ENCODE measurements around the gene NUDT14.
A peak's percentile ranks its signal among the peaks of the same experiment; 100 is the strongest.

NUDT14 gene

GRCh38 chr14:105169776-105170655 is 11.1 kb downstream of the NUDT14 start:
- no peak overlapping the region for H3K18ac ChIP-seq (ENCODE audit: low read length)
- H3K27me3 ChIP-seq (ENCODE audit: insufficient read depth, low read length, poor library complexity) = no peaks in the 10 kb centered on the region
- no peak overlapping the region for H2AK5ac ChIP-seq (ENCODE audit: low read length)
- H4K8ac ChIP-seq (ENCODE audit: low read depth, low read length) = no peak overlapping the region
- no peaks in the 10 kb centered on the region for H3K36me3 ChIP-seq (ENCODE audit: control insufficient read depth, insufficient read depth, low read length)
- H2BK15ac ChIP-seq (replicated peaks; ENCODE audit: low read depth) = no peak overlapping the region
- H3K27ac ChIP-seq (ENCODE audit: low read depth, low read length) = no peak overlapping the region
- H3K4me3 ChIP-seq (ENCODE audit: low read length) = no peak overlapping the region
- H3K4me2 ChIP-seq (ENCODE audit: low read length) = no peak overlapping the region
- H3K79me2 ChIP-seq (ENCODE audit: control insufficient read depth, insufficient read depth, low read length) = no peaks in the 10 kb centered on the region
- H3K56ac ChIP-seq (ENCODE audit: low read length) = no peak overlapping the region
- H3K4ac ChIP-seq (ENCODE audit: low read depth, low read length) = no peak overlapping the region
- DNase-seq = no peak
- no peak overlapping the region for H2BK5ac ChIP-seq (ENCODE audit: low read length)
- H3K9ac ChIP-seq (ENCODE audit: low read length) = no peak overlapping the region
- H2BK120ac ChIP-seq (ENCODE audit: low read depth, low read length) = no peak overlapping the region
- H4K5ac ChIP-seq (ENCODE audit: low read length) = no peak overlapping the region
- H3K23ac ChIP-seq (ENCODE audit: low read length) = no peak overlapping the region
- no CpG with 5 or more reads among the region's 22 CpGs for WGBS (ENCODE audit: extremely low coverage, insufficient coverage, low lambda C conversion rate)
- no peaks in the 10 kb centered on the region for H3K4me1 ChIP-seq (ENCODE audit: control insufficient read depth, low read depth, low read length)
- H3K79me1 ChIP-seq (ENCODE audit: low read length) = no peaks in the 10 kb centered on the region

GRCh38 chr14:105168979-105169507 is 12.1 kb downstream of the NUDT14 start:
- Histone ChIP-seq H3K27me3 (ENCODE audit: insufficient read depth, low read length, poor library complexity) (no peaks in the 10 kb centered on the region), H2AK5ac (ENCODE audit: low read length) (no peak overlapping the region)
- DNase-seq = peak; percentile 53

GRCh38 chr14:105168496-105168978 is 12.6 kb downstream of the NUDT14 start, which contains the start of gene JAG2:
TSS of gene JAG2 (minus strand) at chr14:105168776. CDS start at chr14:105168420, 356 bp downstream.
- Histone ChIP-seq H2BK120ac (ENCODE audit: low read depth, low read length) (no peak within 1 kb of the TSS), H3K79me1 (ENCODE audit: low read length) (no peaks in the 10 kb centered on the region), H3K9ac (ENCODE audit: low read length) (peak within 1 kb of the TSS; percentile 36), H3K23ac (ENCODE audit: low read length) (no peak within 1 kb of the TSS), H4K5ac (ENCODE audit: low read length) (no peak within 1 kb of the TSS), H3K4ac (ENCODE audit: low read depth, low read length) (no peak within 1 kb of the TSS), H3K56ac (ENCODE audit: low read length) (peak within 1 kb of the TSS; percentile 73), H3K4me3 (ENCODE audit: low read length) (no peak within 1 kb of the TSS), H3K18ac (ENCODE audit: low read length) (no peak within 1 kb of the TSS), H3K27ac (ENCODE audit: low read depth, low read length) (no peak within 1 kb of the TSS), H3K27me3 (ENCODE audit: insufficient read depth, low read length, poor library complexity) (no peaks in the 10 kb centered on the region), H2AK5ac (ENCODE audit: low read length) (no peak within 1 kb of the TSS), H3K79me2 (ENCODE audit: control insufficient read depth, insufficient read depth, low read length) (no peaks in the 10 kb centered on the region), H2BK15ac (replicated peaks; ENCODE audit: low read depth) (no peak within 1 kb of the TSS), H3K4me1 (ENCODE audit: control insufficient read depth, low read depth, low read length) (no peaks in the 10 kb centered on the region), H2BK5ac (ENCODE audit: low read length) (no peak within 1 kb of the TSS), H3K4me2 (ENCODE audit: low read length) (peak within 1 kb of the TSS; percentile 56), H3K36me3 (ENCODE audit: control insufficient read depth, insufficient read depth, low read length) (no peaks in the 10 kb centered on the region), H4K8ac (ENCODE audit: low read depth, low read length) (no peak within 1 kb of the TSS)
- DNase-seq = peak; percentile 54
- no CpG with 5 or more reads among the region's 84 CpGs for WGBS (ENCODE audit: extremely low coverage, insufficient coverage, low lambda C conversion rate)

More at GRCh38 chr14:105168979-105169507, 12.1 kb downstream of the NUDT14 start:
- no peak overlapping the region for H2BK15ac ChIP-seq (replicated peaks; ENCODE audit: low read depth)
- peak overlapping the region; percentile 42 for H3K56ac ChIP-seq (ENCODE audit: low read length)
- H3K4me1 ChIP-seq (ENCODE audit: control insufficient read depth, low read depth, low read length) = no peaks in the 10 kb centered on the region
- no peak overlapping the region for H2BK120ac ChIP-seq (ENCODE audit: low read depth, low read length)
- H3K4me3 ChIP-seq (ENCODE audit: low read length) = no peak overlapping the region
- no peaks in the 10 kb centered on the region for H3K36me3 ChIP-seq (ENCODE audit: control insufficient read depth, insufficient read depth, low read length)
- no CpG with 5 or more reads among the region's 54 CpGs for WGBS (ENCODE audit: extremely low coverage, insufficient coverage, low lambda C conversion rate)
- no peak overlapping the region for H3K27ac ChIP-seq (ENCODE audit: low read depth, low read length)
- H4K5ac ChIP-seq (ENCODE audit: low read length) = no peak overlapping the region
- H3K79me1 ChIP-seq (ENCODE audit: low read length) = no peaks in the 10 kb centered on the region
- no peaks in the 10 kb centered on the region for H3K79me2 ChIP-seq (ENCODE audit: control insufficient read depth, insufficient read depth, low read length)
- no peak overlapping the region for H3K9ac ChIP-seq (ENCODE audit: low read length)
- no peak overlapping the region for H3K23ac ChIP-seq (ENCODE audit: low read length)
- H2BK5ac ChIP-seq (ENCODE audit: low read length) = no peak overlapping the region
- H3K4me2 ChIP-seq (ENCODE audit: low read length) = peak overlapping the region; percentile 19
- H4K8ac ChIP-seq (ENCODE audit: low read depth, low read length) = no peak overlapping the region
- H3K18ac ChIP-seq (ENCODE audit: low read length) = no peak overlapping the region
- no peak overlapping the region for H3K4ac ChIP-seq (ENCODE audit: low read depth, low read length)

- Histone ChIP-seq H4K5ac (ENCODE audit: low read length) (no peak overlapping the region), H3K4me1 (ENCODE audit: control insufficient read depth, low read depth, low read length) (no peaks in the 10 kb centered on the region), H3K56ac (ENCODE audit: low read length) (peak overlapping the region; percentile 73), H3K4ac (ENCODE audit: low read depth, low read length) (no peak overlapping the region), H3K36me3 (ENCODE audit: control insufficient read depth, insufficient read depth, low read length) (no peaks in the 10 kb centered on the region), H3K27me3 (ENCODE audit: insufficient read depth, low read length, poor library complexity) (no peaks in the 10 kb centered on the region), H3K4me3 (ENCODE audit: low read length) (no peak overlapping the region), H3K9ac (ENCODE audit: low read length) (peak overlapping the region; percentile 36), H3K23ac (ENCODE audit: low read length) (no peak overlapping the region), H3K4me2 (ENCODE audit: low read length) (peak overlapping the region; percentile 56), H3K79me1 (ENCODE audit: low read length) (no peaks in the 10 kb centered on the region), H3K79me2 (ENCODE audit: control insufficient read depth, insufficient read depth, low read length) (no peaks in the 10 kb centered on the region), H3K27ac (ENCODE audit: low read depth, low read length) (no peak overlapping the region), H3K18ac (ENCODE audit: low read length) (no peak overlapping the region), H2AK5ac (ENCODE audit: low read length) (no peak overlapping the region), H2BK120ac (ENCODE audit: low read depth, low read length) (no peak overlapping the region), H4K8ac (ENCODE audit: low read depth, low read length) (no peak overlapping the region), H2BK5ac (ENCODE audit: low read length) (no peak overlapping the region), H2BK15ac (replicated peaks; ENCODE audit: low read depth) (no peak overlapping the region)
- DNase-seq = no peak
- no CpG with 5 or more reads among the region's 46 CpGs for WGBS (ENCODE audit: extremely low coverage, insufficient coverage, low lambda C conversion rate)
These were observed 13.1 kb downstream of the NUDT14 start for GRCh38 chr14:105168093-105168420.

GRCh38 chr14:105167303-105168092 is 13.6 kb downstream of the NUDT14 start:
- Histone ChIP-seq H3K4me3 (ENCODE audit: low read length) (no peak overlapping the region), H3K27me3 (ENCODE audit: insufficient read depth, low read length, poor library complexity) (no peaks in the 10 kb centered on the region), H3K4me1 (ENCODE audit: control insufficient read depth, low read depth, low read length) (no peaks in the 10 kb centered on the region), H3K4ac (ENCODE audit: low read depth, low read length) (no peak overlapping the region), H3K56ac (ENCODE audit: low read length) (peak overlapping the region; percentile 73), H3K4me2 (ENCODE audit: low read length) (peak overlapping the region; percentile 56), H3K79me1 (ENCODE audit: low read length) (no peaks in the 10 kb centered on the region), H3K23ac (ENCODE audit: low read length) (no peak overlapping the region), H4K8ac (ENCODE audit: low read depth, low read length) (no peak overlapping the region), H2BK120ac (ENCODE audit: low read depth, low read length) (no peak overlapping the region), H2BK15ac (replicated peaks; ENCODE audit: low read depth) (no peak overlapping the region), H3K18ac (ENCODE audit: low read length) (no peak overlapping the region), H3K9ac (ENCODE audit: low read length) (peak overlapping the region; percentile 36), H2AK5ac (ENCODE audit: low read length) (no peak overlapping the region), H3K27ac (ENCODE audit: low read depth, low read length) (no peak overlapping the region), H2BK5ac (ENCODE audit: low read length) (no peak overlapping the region), H3K36me3 (ENCODE audit: control insufficient read depth, insufficient read depth, low read length) (no peaks in the 10 kb centered on the region), H4K5ac (ENCODE audit: low read length) (no peak overlapping the region), H3K79me2 (ENCODE audit: control insufficient read depth, insufficient read depth, low read length) (no peaks in the 10 kb centered on the region)
- WGBS (ENCODE audit: extremely low coverage, insufficient coverage, low lambda C conversion rate) = no CpG with 5 or more reads among the region's 116 CpGs
- peak; percentile 14 for DNase-seq
